HUES64 (cell line): ENCODE data around the gene IPO4.
"Not testable (repeated sequence)": the region's sequence is repeated elsewhere in the genome, so short reads cannot be mapped to it uniquely, and the experiment has no call there.

Source experiments
- H3K27ac ChIP-seq: 2 replicates; pipeline ENCODE4 v1.7.0; 2013; ENCODE audit warnings: low read depth, low read length, inconsistent platforms
- H3K27me3 ChIP-seq: 2 replicates; pipeline ENCODE4 v1.6.1; 2013; ENCODE audit warnings: mild to moderate bottlenecking, low read length; ENCODE audit not compliant: insufficient read depth
- H3K36me3 ChIP-seq: 2 replicates; pipeline ENCODE4 v1.6.1; 2013; ENCODE audit warnings: mild to moderate bottlenecking, low read length; ENCODE audit not compliant: insufficient read depth
- H3K4me1 ChIP-seq: 2 replicates; pipeline ENCODE4 v1.6.1; 2013; ENCODE audit warnings: mild to moderate bottlenecking, low read length, moderate library complexity; ENCODE audit not compliant: insufficient read depth
- H3K4me3 ChIP-seq: 2 replicates; pipeline ENCODE4 v1.5.1; 2013; ENCODE audit warnings: mild to moderate bottlenecking, low read length, moderate library complexity
- H3K9ac ChIP-seq: 2 replicates; pipeline ENCODE4 v1.6.1; 2013; ENCODE audit warnings: mild to moderate bottlenecking, low read depth, low read length
- H3K9me3 ChIP-seq: 2 replicates; pipeline ENCODE4 v1.6.1; 2013; ENCODE audit warnings: low read depth, low read length; ENCODE audit not compliant: insufficient read depth
- WGBS: fragments of 150-250, 120-280 bp; methylation state at CpG from one replicate; pipeline ENCODE4 v1.1.7; 2013; ENCODE audit warnings: missing lambda C conversion rate; 5-methylcytosine and 5-hydroxymethylcytosine counted together

IPO4 gene

DNA sequence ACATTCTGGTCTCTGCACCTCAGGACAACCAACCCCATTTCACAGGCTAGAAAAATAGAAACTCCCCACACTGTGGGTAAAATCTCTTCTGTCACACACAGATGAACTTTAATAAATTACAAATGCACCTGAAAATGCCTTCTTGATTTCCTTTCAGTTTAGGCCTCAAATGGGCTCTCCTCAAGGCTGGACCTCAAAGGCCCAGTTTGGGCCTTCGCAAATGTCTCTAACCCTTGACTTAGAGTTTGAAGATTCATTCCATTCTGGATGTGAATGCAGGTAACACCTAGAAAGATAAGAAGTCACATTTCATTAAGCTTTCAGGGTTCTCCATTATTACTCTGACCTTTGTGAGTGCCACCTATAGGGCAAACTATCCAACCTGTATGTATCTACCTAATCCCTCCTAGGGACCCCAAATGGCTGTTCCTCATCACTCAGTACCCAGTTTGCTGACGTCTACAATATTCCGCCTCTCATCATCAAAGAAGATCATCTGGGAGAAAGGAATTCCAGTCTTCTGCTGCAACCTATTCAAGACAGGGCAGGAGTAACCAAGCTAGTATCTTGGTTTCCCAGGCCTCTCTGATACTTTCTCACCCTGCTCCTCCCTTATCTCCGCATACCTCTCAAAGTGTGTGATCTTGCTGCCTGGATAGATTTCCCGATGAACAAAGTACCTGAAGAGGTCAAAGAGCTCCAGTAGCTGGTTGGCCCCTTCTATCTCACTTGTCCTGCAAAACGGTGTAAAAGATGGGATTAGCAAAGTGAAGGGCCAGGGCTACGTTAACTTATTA, 25.4 kb upstream of the IPO4 start:
- Histone ChIP-seq H3K27me3 (no peaks in the 10 kb centered on the region), H3K9me3 (no peaks in the 10 kb centered on the region), H3K4me3 (peak overlapping the region; percentile 85), H3K27ac (peak overlapping the region; percentile 99), H3K4me1 (peaks cover 5% of the 10 kb centered on the region; the same call in 1 of the 2 replicates), H3K36me3 (peaks cover 43% of the 10 kb centered on the region), H3K9ac (peak overlapping the region; percentile 95)
- WGBS: 94% methylated on average over 7 of the region's 7 CpGs

DNA sequence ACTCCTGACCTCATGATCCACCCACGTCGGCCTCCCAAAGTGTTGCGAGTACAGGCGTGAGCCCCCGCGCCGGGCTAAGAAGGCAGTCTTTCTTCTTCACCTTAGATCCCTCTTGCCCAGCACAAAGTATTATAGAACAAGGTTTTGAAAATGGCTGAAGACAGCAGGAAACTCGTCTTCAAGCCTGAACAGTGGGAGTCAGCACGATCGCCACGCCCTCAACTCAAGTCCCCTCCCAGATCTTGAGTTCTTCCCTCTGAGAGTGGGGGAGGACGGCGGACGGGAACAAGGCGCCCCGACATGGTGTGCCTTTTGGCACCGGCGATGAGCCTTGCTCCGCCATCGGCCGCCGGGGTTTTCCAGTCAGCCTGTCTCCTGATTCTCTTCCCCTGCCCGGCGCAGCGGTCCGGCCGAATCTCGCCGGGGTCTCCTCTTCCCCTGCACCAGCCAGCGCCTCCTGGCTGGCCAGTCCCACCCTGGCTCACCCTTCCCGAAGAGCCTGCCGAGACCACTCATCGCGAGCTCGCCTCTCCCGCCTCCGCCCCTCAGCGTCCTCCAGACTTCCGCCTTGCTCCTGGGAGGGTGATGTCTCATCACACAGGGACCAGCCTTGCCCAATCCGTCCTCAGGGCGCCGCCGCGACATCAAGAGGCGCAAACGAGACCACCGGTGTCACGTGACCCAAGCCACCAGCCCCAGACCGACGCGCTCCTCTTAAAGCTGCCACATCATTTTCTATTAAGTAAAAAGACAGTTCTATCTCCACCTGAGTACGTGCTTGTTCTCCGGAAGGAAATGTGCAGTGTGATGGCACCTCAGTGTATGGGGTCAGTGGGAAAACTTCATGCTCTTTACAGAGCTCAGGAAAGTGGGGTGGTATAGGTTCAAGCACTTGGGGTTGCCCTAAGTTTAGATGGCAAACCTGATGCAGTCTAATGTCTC, 24.6 kb upstream of the IPO4 start, which contains the start of gene CHMP4A:
Gene CHMP4A, minus strand, starts transcription at position 565 of the 942 bp plus-strand sequence. Its CDS starts 49 bp downstream, at position 516.
- peaks cover 5% of the 10 kb centered on the region; the same call in 1 of the 2 replicates for H3K4me1 ChIP-seq
- peak within 1 kb of the TSS; percentile 99 for H3K27ac ChIP-seq
- peak within 1 kb of the TSS; percentile 85 for H3K4me3 ChIP-seq
- under 1% methylated on average over 53 of the region's 53 CpGs for WGBS
- no peaks in the 10 kb centered on the region for H3K9me3 ChIP-seq
- H3K36me3 ChIP-seq: peaks cover 47% of the 10 kb centered on the region
- H3K9ac ChIP-seq: peak within 1 kb of the TSS; percentile 95
- no peaks in the 10 kb centered on the region for H3K27me3 ChIP-seq

DNA sequence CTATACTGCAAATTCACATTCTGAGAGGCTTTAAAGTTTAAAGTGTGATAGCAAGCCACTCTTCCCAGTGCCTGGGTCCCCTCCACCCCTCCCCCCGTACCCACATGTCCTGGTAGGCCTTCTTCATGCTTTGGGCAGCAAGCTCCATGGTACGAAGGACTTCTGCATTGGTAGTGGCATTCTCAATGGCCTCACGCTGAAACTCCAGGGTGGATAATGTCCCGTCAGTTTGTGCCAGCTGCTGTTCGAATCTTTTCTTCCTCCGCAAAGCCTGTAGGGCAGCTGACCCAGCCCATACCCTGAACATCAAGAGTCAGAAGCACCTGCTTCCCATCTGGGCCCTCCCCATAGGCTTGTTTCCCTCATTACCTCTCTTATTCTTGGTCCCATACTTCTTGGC, 22.7 kb upstream of the IPO4 start:
- Histone ChIP-seq H3K27ac (no peak overlapping the region), H3K9me3 (no peaks in the 10 kb centered on the region), H3K36me3 (peaks cover 56% of the 10 kb centered on the region), H3K4me3 (no peak overlapping the region), H3K9ac (no peak overlapping the region), H3K4me1 (peaks cover 5% of the 10 kb centered on the region; the same call in 1 of the 2 replicates), H3K27me3 (no peaks in the 10 kb centered on the region)
- 94% methylated on average over 6 of the region's 6 CpGs for whole genome bisulfite sequencing

DNA sequence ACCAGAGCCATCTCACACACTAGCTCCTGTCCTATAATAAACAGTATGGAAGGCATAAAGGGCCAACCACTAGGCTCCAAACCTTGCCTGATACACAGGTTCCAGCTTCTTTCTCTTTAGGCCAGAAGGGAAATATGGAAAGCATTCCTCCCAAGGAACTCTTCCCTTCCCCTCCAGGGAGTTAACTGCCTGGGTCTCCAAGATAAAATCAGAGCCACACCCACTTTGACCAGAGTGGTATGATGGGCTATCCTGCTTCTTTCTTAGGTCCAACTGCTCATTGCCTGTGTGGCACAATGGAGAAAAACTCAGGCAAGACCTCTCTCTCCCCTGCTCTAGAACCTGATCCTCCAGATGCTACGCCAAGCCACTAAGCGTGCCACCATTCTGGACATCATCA, 19.0 kb upstream of the IPO4 start:
- 97% methylated on average over 2 of the region's 2 CpGs for WGBS
- peaks cover 71% of the 10 kb centered on the region for H3K36me3 ChIP-seq

GRCh38 chr14:24207104-24207551, 18.5 kb upstream of the IPO4 start:
- 93% methylated on average over 5 of the region's 5 CpGs for WGBS

More for the DNA sequence above, 19.0 kb upstream of the IPO4 start:
- Histone ChIP-seq H3K9ac (no peak overlapping the region), H3K4me1 (peaks cover 5% of the 10 kb centered on the region; the same call in 1 of the 2 replicates), H3K9me3 (no peaks in the 10 kb centered on the region), H3K4me3 (no peak overlapping the region), H3K27me3 (no peaks in the 10 kb centered on the region), H3K27ac (no peak overlapping the region)

GRCh38 chr14:24206260-24207103, 17.9 kb upstream of the IPO4 start:
- Histone ChIP-seq H3K27ac (no peak overlapping the region), H3K36me3 (peaks cover 71% of the 10 kb centered on the region), H3K4me1 (peaks cover 5% of the 10 kb centered on the region; the same call in 1 of the 2 replicates), H3K9me3 (peaks cover 4% of the 10 kb centered on the region), H3K9ac (no peak overlapping the region), H3K4me3 (no peak overlapping the region), H3K27me3 (no peaks in the 10 kb centered on the region)
- WGBS: 96% methylated on average over 11 of the region's 11 CpGs

More at GRCh38 chr14:24207104-24207551, 18.5 kb upstream of the IPO4 start:
- H3K4me3 ChIP-seq: no peak overlapping the region
- H3K36me3 ChIP-seq: peaks cover 71% of the 10 kb centered on the region
- no peaks in the 10 kb centered on the region for H3K27me3 ChIP-seq
- no peak overlapping the region for H3K9ac ChIP-seq
- H3K27ac ChIP-seq: no peak overlapping the region
- H3K4me1 ChIP-seq: peaks cover 5% of the 10 kb centered on the region; the same call in 1 of the 2 replicates
- no peaks in the 10 kb centered on the region for H3K9me3 ChIP-seq

DNA sequence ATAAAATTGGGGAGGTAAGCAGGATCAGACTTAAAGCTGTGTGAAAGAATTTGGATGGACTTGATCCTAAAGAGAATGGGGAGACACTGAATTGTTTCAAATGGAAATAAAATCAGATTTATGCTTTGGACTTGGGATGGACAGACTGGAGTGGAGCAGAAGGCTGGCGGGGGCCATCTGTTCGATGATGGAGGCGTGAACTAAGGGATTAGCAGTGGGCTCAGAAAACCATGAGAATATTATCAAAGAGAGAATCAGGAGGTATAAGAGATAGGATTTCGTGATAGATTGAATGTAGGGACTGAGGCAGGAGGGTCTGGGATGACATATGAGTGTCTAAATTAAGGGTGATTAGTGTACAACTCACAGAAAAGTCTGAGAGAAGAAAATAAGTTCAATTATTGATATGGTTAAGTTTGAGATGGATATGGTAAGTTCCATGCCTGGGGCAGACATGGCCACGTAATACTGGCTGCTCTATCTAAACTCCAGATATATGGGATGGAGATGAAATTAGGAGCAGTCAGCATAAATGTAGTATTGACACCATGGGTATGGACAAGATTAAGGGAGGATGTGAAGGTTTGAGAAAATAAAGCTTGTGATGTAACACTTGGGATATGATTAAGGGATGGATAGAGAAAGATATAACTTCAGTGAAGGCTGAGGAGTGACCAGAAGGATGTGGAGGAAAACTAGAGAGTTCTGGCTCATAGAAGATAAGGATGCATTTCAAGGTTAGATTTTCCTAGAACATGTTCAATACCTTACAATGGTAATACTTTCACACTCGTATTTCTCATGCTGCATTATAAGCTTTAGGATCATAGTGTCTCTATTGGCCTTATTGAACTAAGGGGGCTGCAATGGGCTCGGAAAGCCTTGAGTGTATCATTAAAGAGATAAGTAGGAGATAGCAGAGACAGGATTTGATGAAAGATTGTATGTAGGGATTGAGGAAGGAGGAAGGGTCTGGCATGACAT, 15.8 kb upstream of the IPO4 start:
- 92% methylated on average over 7 of the region's 7 CpGs for WGBS
- no peak overlapping the region for H3K27ac ChIP-seq

DNA sequence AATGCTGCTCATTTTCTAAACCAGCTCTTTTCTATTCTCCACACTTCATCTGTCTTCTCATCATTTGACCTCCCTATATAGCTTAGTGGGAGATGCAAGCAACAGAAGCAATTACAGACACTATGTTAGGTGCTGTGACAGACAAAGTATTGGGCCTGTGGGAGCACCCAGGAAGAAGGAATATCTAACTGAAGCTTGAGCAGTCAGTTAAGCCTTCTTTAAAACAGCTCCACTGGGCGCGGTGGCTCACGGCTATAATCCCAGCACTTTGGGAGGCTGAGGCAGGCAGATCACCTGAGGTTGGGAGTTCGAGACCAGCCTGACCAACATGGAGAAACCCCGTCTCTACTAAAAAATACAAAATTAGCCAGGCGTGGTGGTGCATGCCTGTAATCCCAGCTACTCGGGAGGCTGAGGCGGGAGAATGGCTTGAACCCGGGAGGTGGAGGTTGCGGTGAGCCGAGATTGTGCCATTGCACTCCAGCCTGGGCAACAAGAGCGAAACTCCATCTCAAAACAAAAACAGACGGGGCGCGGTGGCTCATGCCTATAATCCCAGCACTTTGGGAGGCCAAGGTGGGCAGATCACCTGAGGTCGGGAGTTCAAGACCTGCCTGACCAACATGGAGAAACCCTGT, 14.8 kb upstream of the IPO4 start:
- WGBS: 93% methylated on average over 16 of the region's 16 CpGs
- H3K4me1 ChIP-seq, H3K4me3 ChIP-seq, H3K9ac ChIP-seq, H3K27me3 ChIP-seq, H3K9me3 ChIP-seq: not testable (repeated sequence)
- H3K27ac ChIP-seq: peak overlapping the region; percentile 25; the same call in 1 of the 2 replicates
- peaks cover 51% of the 10 kb centered on the region for H3K36me3 ChIP-seq

More for the DNA sequence above, 15.8 kb upstream of the IPO4 start:
- no peaks in the 10 kb centered on the region for H3K27me3 ChIP-seq
- peaks cover 61% of the 10 kb centered on the region for H3K36me3 ChIP-seq
- peaks cover 5% of the 10 kb centered on the region; the same call in 1 of the 2 replicates for H3K4me1 ChIP-seq
- H3K4me3 ChIP-seq: no peak overlapping the region
- H3K9me3 ChIP-seq: peaks cover 7% of the 10 kb centered on the region
- no peak overlapping the region for H3K9ac ChIP-seq

DNA sequence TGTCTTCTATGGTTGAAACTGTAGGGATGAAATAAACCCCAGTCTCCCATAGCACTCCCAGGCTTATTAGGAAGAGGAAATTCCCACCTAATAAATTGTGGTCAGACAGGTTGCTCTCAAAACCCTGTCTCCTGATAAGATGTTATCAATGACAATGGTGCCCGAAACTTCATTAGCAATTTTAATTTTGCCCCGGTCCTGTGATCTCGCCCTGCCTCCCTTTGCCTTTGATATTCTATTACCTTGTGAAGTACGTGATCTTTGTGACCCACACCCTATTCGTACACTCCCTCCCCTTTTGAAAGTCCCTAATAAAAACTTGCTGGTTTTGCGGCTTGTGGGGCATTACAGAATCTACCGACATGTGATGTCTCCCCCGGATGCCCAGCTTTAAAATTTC, 13.9 kb upstream of the IPO4 start:
- not testable (repeated sequence) for H3K4me3 ChIP-seq, H3K4me1 ChIP-seq, H3K9ac ChIP-seq, H3K9me3 ChIP-seq, H3K27me3 ChIP-seq
- H3K27ac ChIP-seq: peak overlapping the region; percentile 79; the same call in 1 of the 2 replicates
- 15% methylated on average over 8 of the region's 8 CpGs for WGBS
- H3K36me3 ChIP-seq: peaks cover 43% of the 10 kb centered on the region
